Esophagus muscularis mucosa (tissue), 3 donors: ENCODE results near the gene RWDD2A.

Source experiments
- CTCF ChIP-seq, 3 experiments: fragments of 200-600 bp in 2 of 3; fragments of 450-650 bp in 1 of 3; sonication (generic) in 2 of 3; IDR thresholded peaks; one replicate each; pipeline ENCODE4 v1.5.1; 2017 to 2019; ENCODE audit warnings: antibody characterized with exemption in 3 of 3, mild to moderate bottlenecking in 2 of 3, moderate library complexity in 1 of 3
- POLR2A ChIP-seq: fragments of 450-650 bp; IDR thresholded peaks from one replicate; pipeline ENCODE4 v1.6.1; 2017; ENCODE audit warnings: antibody characterized with exemption, moderate library complexity, mild to moderate bottlenecking, low read depth
- POLR2AphosphoS5 ChIP-seq, 2 donors: sonication (generic); formaldehyde crosslinking; IDR thresholded peaks; one replicate each; pipeline ENCODE4 v1.6.1; 2017; ENCODE audit warnings: antibody characterized with exemption in 2 of 2

GRCh38 chr6:83185096-83185495 lies 8.1 kb upstream of the RWDD2A start:
- TF ChIP-seq POLR2AphosphoS5 (IDR thresholded peaks at IDR 0.05): no peak
- TF ChIP-seq CTCF (IDR thresholded peaks at IDR 0.05): no peak
- TF ChIP-seq POLR2A: no peak
